Thymus (tissue), 11 donors: ENCODE results near the gene NTHL1. TPM values are rescaled to one million over a fixed set of nuclear protein-coding genes. Genes with fewer than 3 reads are reported as not detected.
"Not testable (repeated sequence)": the region's sequence is repeated elsewhere in the genome, so short reads cannot be mapped to it uniquely, and the experiment has no call there.

Experiments
- DNase-seq, 9 donors: peaks; one replicate each; pipeline ENCODE4 v3.0.0-alpha.2; 2013; ENCODE audit warnings: low spot score in 9 of 9, low read depth in 6 of 9, missing footprints in 1 of 9
- H3K27ac ChIP-seq, 2 donors: one replicate each; pipeline ENCODE4 v1.5.1; 2013; ENCODE audit warnings: control low read depth in 1 of 2, low read depth in 1 of 2, low read length in 1 of 2, mild to moderate bottlenecking in 1 of 2, moderate library complexity in 1 of 2
- H3K27me3 ChIP-seq, 2 donors: one replicate each; pipeline ENCODE4 v1.5.1; 2013; ENCODE audit warnings: low read length in 1 of 2; ENCODE audit not compliant: control insufficient read depth in 2 of 2, insufficient read depth in 1 of 2
- H3K36me3 ChIP-seq, 2 donors: one replicate each; pipeline ENCODE4 v1.5.1; 2013; ENCODE audit warnings: low read length in 1 of 2, mild to moderate bottlenecking in 1 of 2, moderate library complexity in 1 of 2; ENCODE audit not compliant: control insufficient read depth in 2 of 2, insufficient read depth in 2 of 2
- H3K4me1 ChIP-seq, 2 donors: one replicate each; pipeline ENCODE4 v1.5.1; 2013; ENCODE audit warnings: low read length in 2 of 2; ENCODE audit not compliant: control insufficient read depth in 2 of 2, insufficient read depth in 2 of 2
- H3K4me3 ChIP-seq, 2 donors: one replicate each; pipeline ENCODE4 v1.5.1; 2013; ENCODE audit warnings: low read length in 2 of 2, control low read depth in 1 of 2, mild to moderate bottlenecking in 1 of 2
- H3K9me3 ChIP-seq, 2 donors: one replicate each; pipeline ENCODE4 v1.5.1; 2013; ENCODE audit warnings: low read length in 1 of 2, mild to moderate bottlenecking in 1 of 2; ENCODE audit not compliant: control insufficient read depth in 2 of 2, insufficient read depth in 1 of 2
- WGBS: extraction: QIAGEN DNeasy Blood & Tissue Kit; methylation state at CpG from one replicate; pipeline ENCODE4 v1.1.7; 2013; 5-methylcytosine and 5-hydroxymethylcytosine counted together
- polyA plus RNA-seq: library from polyadenylated mRNA; stranded (reverse); fragments of 200-250 nt; gene quantifications from one replicate; pipeline ENCODE4 v1.2.3, GENCODE V29; 2013
- total RNA-seq: library from RNA; stranded (reverse); fragments of 120-200 nt; gene quantifications from one replicate; pipeline ENCODE4 v1.2.4, GENCODE V29; 2013
- donor health status: healthy.

Gene NTHL1
- total and polyA plus RNA-seq, 2 donors: 32.7 TPM

DNA sequence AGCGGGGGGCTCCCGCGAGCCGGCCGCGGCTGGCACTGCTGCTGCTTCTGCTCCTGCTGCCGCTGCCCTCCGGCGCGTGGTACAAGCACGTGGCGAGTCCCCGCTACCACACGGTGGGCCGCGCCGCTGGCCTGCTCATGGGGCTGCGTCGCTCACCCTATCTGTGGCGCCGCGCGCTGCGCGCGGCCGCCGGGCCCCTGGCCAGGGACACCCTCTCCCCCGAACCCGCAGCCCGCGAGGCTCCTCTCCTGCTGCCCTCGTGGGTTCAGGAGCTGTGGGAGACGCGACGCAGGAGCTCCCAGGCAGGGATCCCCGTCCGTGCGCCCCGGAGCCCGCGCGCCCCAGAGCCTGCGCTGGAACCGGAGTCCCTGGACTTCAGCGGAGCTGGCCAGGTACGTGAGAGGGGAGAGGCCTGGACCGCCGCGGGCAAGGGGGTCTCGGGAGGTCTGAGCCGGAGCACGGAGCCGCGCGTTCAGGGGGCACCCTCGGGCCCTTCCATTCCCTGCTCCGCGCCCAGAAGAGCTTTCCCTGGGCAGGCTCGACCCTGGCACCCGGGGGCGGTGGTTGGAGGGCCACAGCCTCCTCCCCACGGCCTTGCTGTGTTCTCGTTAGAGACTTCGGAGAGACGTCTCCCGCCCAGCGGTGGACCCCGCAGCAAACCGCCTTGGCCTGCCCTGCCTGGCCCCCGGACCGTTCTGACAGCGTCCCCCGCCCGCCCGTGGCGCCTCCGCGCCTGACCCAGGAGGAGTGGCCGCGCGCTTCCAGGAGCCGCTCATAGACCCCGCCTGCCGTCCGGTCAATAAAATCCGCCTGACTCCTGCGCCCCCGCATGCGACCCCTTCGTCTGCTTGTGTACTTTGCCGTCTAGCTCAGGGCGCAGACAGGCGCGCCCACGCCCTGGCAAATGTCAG, 27.5 kb downstream of the NTHL1 start:
- 4% methylated on average over 96 of the region's 96 CpGs for WGBS
- peaks cover 42 to 77% of the 10 kb centered on the region in 2 donors for H3K27me3 ChIP-seq

DNA sequence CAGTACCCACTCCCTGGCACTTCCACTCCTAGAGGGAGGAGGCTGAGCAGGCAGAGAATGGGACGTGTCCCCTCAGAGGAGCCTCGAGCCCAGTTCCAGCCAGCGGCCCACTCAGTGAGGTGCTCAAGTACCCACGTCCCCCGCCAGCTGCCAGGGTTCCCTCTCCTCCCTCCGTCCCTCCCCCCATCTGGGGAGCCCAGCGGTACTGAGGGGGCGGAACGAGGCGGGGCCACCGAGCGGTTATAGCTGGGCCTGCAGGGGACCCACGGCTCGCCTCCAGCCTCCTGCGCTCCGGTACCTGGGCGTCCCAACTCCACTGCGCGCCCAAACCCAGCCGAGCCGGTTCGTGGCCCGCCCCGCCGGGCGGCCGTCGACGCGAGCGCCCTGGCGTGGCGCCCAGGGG, 28.1 kb downstream of the NTHL1 start, which contains the start of gene NPW:
TSS of gene NPW (plus strand) at position 268 of the 403 bp plus-strand sequence.
- DNase-seq: no peak

More for the DNA sequence above, 27.5 kb downstream of the NTHL1 start:
- H3K4me3 ChIP-seq: no peak overlapping the region
- H3K27ac ChIP-seq: no peak overlapping the region
- no peaks in the 10 kb centered on the region for H3K36me3 ChIP-seq
- DNase-seq: no peak
- peaks cover 0 to 8% of the 10 kb centered on the region in 2 donors for H3K9me3 ChIP-seq
- peaks cover 12 to 29% of the 10 kb centered on the region in 2 donors for H3K4me1 ChIP-seq

DNA sequence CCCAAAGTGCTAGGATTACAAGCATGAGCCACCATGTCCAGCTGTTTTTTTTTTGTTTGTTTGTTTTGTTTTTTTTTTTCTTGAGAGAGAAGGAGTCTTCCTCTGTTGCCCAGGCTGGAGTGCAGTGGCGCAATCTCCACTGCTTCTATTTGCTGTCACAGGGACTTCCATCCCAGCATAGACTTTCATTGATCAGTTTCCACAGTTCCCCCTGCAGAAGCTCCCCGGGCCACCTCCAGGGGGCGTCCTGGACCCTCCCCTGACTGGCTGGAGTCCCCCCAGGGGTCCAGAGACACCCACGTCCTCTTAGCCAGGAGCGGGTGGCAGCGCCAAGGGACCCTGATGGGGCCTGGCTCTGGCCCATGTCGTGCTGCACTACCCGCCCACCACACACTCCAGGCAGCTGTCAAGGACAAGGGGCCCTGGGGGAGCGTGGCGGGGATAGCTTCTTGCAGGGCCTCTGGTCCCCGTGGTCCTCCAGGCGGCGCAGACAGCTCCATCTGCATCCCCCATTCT, 31.2 kb downstream of the NTHL1 start:
- Histone ChIP-seq H3K27ac (no peak overlapping the region), H3K27me3 (peaks cover 30 to 47% of the 10 kb centered on the region in 2 donors), H3K4me3 (no peak overlapping the region), H3K36me3 (no peaks in the 10 kb centered on the region), H3K4me1 (peaks cover 0 to 12% of the 10 kb centered on the region in 2 donors), H3K9me3 (peaks cover 0 to 8% of the 10 kb centered on the region in 2 donors)
- 59% methylated on average over 13 of the region's 13 CpGs for WGBS
- DNase-seq: no peak

More for the DNA sequence above, 28.1 kb downstream of the NTHL1 start, which contains the start of gene NPW:
- WGBS: 3% methylated on average over 33 of the region's 33 CpGs
- Histone ChIP-seq H3K36me3 (no peaks in the 10 kb centered on the region), H3K9me3 (peaks cover 0 to 8% of the 10 kb centered on the region in 2 donors), H3K27me3 (peaks cover 38 to 72% of the 10 kb centered on the region in 2 donors), H3K4me1 (peaks cover 12 to 29% of the 10 kb centered on the region in 2 donors), H3K27ac (no peak within 1 kb of the TSS), H3K4me3 (no peak within 1 kb of the TSS)

DNA sequence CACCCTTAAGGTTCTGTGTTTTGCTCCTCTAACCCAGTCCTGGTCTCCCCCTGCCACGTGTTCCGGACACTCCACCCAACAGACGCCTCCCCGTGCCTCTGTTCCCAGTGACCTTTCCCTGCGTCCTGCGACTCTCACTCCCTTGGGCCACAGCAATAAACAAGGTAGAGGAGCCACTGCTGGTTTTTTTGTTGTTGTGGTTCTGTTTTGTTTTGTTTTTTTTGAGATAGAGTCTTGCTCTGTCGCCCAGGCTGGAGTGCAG, 31.8 kb downstream of the NTHL1 start:
- WGBS: 96% methylated on average over 7 of the region's 7 CpGs
- no peak overlapping the region for H3K27ac ChIP-seq

DNA sequence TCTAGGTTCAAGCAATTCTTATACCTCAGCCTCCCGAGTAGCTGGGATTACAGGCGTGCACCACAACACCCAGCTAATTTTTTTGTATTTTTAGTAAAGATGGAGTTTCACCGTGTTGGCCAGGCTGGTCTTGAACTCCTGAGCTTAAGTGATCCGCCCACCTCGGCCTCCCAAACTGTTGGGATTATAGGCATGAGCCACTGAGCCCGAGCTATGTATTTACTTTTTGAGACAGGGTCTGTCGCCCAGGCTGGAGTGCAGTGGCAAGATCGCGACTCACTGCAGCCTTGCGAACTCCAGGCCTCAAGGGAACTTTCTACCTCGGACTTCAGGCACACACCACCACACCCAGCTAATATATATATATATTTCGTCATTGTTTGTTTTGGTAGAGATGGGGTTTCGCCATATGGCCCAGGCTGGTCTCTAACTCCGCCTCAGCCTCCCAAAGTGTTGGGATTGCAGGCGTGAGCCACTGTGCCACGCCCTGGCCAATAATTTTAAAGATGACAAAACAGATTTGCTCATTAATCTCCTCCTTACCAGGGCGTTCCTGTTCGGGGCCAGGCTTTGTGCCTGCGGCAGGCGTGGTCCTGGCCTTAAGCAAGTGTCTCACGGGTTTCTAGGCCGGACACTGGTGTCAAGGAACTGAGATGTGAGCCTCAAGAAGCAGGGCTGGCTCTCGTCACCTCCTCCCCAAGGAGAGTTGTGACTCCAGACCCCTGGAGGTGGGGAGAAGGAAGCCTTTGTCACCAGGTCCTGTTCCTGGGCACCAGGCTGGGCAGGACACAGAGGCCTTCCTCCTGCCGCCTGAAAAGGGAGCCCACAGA, 32.3 kb downstream of the NTHL1 start:
- WGBS: 96% methylated on average over 24 of the region's 24 CpGs
- Histone ChIP-seq H3K27ac (no peak overlapping the region), H3K36me3 (no peaks in the 10 kb centered on the region), H3K27me3 (peaks cover 23 to 37% of the 10 kb centered on the region in 2 donors), H3K4me1 (peaks cover 2 to 14% of the 10 kb centered on the region in 2 donors), H3K4me3 (no peak overlapping the region), H3K9me3 (peaks cover 0 to 8% of the 10 kb centered on the region in 2 donors)
- DNase-seq: no peak

More for the DNA sequence above, 31.8 kb downstream of the NTHL1 start:
- DNase-seq: no peak
- Histone ChIP-seq H3K4me3 (no peak overlapping the region), H3K36me3 (no peaks in the 10 kb centered on the region), H3K4me1 (peaks cover 0 to 12% of the 10 kb centered on the region in 2 donors), H3K27me3 (peaks cover 28 to 42% of the 10 kb centered on the region in 2 donors), H3K9me3 (peaks cover 0 to 8% of the 10 kb centered on the region in 2 donors)

DNA sequence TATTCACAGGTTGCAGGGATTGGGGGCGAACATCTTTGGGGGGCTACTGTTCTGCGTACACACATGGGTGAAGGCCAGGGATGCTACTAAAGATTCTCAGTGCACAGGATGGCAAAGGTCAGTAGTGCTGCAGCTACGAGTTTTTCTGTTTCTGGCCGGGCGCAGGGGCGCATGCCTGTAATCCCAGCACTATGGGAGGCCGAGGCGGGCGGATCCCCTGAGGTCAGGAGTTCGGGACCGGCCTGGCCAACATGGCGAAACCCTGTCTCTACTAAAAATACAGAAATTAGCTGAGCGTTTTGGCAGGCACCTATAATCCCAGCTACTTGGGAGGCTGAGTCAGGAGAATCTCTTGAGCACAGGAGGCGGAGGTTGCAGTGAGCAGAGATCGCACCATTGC, 34.1 kb downstream of the NTHL1 start:
- H3K4me1 ChIP-seq: peaks cover 7 to 13% of the 10 kb centered on the region in 2 donors

DNA sequence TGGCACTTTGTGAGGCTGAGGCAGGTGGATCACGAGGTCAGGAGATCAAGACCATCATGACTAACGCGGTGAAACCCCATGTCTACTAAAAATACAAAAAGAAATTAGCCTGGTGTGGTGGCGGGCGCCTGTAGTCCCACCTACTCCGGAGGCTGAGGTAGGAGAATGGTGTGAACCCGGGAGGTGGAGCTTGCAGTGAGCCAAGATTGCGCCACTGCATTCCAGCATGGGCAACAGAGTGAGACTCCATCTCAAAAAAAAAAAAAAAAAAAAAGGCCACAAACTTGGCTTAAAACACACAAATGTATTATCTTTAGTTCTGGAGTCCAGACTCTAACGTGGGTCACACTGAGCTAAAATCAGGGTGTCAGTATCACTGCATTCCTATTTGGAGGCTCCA, 35.9 kb downstream of the NTHL1 start:
- not testable (repeated sequence) for H3K27ac ChIP-seq, H3K36me3 ChIP-seq, H3K27me3 ChIP-seq, H3K4me3 ChIP-seq, DNase-seq, H3K9me3 ChIP-seq
- H3K4me1 ChIP-seq: peaks cover 25 to 28% of the 10 kb centered on the region in 2 donors
- WGBS: 90% methylated on average over 9 of the region's 9 CpGs

More for the DNA sequence above, 34.1 kb downstream of the NTHL1 start:
- H3K4me3 ChIP-seq: no peak overlapping the region
- peaks cover 0 to 8% of the 10 kb centered on the region in 2 donors for H3K9me3 ChIP-seq
- peaks cover 7 to 18% of the 10 kb centered on the region in 2 donors for H3K27me3 ChIP-seq
- no peaks in the 10 kb centered on the region for H3K36me3 ChIP-seq
- no peak overlapping the region for H3K27ac ChIP-seq
- WGBS: 95% methylated on average over 15 of the region's 15 CpGs
- no peak for DNase-seq

DNA sequence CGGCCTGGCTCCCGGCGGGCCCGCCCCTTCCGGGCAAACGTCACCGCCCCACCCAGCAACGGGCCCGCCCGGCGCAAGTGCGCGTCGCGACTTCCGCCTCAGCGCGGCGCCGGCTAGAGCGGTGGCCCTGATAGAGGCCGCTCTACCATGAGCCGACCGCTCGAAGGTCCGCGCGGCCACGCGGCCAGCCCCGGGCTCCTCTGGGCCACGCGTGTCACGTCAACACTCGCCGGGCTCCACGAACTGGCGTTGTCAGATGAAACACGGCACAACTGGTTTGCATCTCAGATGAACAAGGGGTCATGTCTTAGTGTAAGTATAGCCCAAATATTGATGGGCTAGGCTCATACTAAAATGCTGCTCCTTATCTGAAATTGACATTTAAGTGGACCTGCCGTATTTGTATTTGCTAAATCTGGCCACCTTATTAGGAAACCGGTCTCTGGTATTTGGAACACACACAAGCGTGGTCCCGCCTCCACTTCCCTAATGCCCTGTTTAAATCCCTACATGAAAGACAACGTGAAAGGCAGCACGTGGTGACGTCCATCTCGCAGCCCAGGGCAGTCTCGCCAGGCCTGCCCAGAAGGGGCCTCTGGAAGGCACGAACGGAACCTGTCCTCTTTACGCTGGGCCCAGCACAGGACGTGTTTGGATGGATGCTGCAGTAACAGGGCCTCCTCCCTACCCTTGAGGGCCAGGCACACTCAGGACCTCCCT, 37.7 kb downstream of the NTHL1 start, which contains the start of gene ZNF598:
TSS of gene ZNF598 (minus strand) at position 31 of the 720 bp plus-strand sequence.
- DNase-seq: peak in 8 of 9 donors; percentile 60 to 88 (median 72)
- peaks cover 0 to 3% of the 10 kb centered on the region in 2 donors for H3K9me3 ChIP-seq
- H3K4me3 ChIP-seq: peak within 1 kb of the TSS; percentile 65 to 85
- peak within 1 kb of the TSS; percentile 62 to 84 for H3K27ac ChIP-seq
- H3K36me3 ChIP-seq: peaks cover 0 to 6% of the 10 kb centered on the region in 2 donors
- H3K4me1 ChIP-seq: peaks cover 26 to 28% of the 10 kb centered on the region in 2 donors
- 4% methylated on average over 52 of the region's 52 CpGs for WGBS
- no peaks in the 10 kb centered on the region for H3K27me3 ChIP-seq
